GM21526 (cell line): ENCODE data around the gene ENO2.

Source experiments
- ATAC-seq: cut with Tn5 transposase; IDR thresholded peaks from one replicate; pipeline ENCODE4 v1.9.1; 2021; ENCODE audit warnings: moderate library complexity; ENCODE audit not compliant: unreplicated experiment, low FRiP score

ENO2 gene

GRCh38 chr12:6929466-6930452 is 15.4 kb downstream of the ENO2 start:
- no peak for ATAC-seq

- no peak for ATAC-seq
Measured at GRCh38 chr12:6932766-6933165, 18.4 kb downstream of the ENO2 start.

DNA sequence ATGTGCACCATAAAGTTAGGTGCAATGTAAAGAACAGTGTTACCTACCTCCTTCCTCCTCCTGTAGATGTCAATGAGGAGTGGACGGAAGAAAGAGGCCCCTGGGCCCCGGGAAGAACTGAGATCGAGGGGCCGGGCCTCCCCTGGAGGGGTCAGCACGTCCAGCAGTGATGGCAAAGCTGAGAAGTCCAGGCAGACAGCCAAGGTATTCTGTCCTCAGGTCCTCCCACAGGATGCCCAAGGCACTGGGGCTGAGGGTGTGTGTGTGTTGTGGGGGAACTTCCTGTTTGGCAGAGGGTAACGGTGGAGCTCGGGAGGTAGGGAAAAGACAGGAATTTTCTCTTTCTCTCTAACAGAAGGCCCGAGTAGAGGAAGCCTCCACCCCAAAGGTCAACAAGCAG is 19.7 kb downstream of the ENO2 start:
- ATAC-seq = no peak

GRCh38 chr12:6935371-6936193 is 21.2 kb downstream of the ENO2 start:
- no peak for ATAC-seq

DNA sequence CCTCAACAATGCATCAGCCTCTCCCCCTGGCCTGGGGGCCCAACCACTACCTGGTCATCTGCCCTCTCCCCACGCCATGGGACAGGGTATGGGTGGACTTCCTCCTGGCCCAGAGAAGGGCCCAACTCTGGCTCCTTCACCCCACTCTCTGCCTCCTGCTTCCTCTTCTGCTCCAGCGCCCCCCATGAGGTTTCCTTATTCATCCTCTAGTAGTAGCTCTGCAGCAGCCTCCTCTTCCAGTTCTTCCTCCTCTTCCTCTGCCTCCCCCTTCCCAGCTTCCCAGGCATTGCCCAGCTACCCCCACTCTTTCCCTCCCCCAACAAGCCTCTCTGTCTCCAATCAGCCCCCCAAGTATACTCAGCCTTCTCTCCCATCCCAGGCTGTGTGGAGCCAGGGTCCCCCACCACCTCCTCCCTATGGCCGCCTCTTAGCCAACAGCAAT is 21.8 kb downstream of the ENO2 start:
- ATAC-seq = no peak

DNA sequence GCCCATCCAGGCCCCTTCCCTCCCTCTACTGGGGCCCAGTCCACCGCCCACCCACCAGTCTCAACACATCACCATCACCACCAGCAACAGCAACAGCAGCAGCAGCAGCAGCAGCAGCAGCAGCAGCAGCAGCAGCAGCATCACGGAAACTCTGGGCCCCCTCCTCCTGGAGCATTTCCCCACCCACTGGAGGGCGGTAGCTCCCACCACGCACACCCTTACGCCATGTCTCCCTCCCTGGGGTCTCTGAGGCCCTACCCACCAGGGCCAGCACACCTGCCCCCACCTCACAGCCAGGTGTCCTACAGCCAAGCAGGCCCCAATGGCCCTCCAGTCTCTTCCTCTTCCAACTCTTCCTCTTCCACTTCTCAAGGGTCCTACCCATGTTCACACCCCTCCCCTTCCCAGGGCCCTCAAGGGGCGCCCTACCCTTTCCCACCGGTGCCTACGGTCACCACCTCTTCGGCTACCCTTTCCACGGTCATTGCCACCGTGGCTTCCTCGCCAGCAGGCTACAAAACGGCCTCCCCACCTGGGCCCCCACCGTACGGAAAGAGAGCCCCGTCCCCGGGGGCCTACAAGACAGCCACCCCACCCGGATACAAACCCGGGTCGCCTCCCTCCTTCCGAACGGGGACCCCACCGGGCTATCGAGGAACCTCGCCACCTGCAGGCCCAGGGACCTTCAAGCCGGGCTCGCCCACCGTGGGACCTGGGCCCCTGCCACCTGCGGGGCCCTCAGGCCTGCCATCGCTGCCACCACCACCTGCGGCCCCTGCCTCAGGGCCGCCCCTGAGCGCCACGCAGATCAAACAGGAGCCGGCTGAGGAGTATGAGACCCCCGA is 22.5 kb downstream of the ENO2 start:
- no peak for ATAC-seq

- peak; percentile 74 for ATAC-seq
Measured at GRCh38 chr12:6937481-6938352, 23.3 kb downstream of the ENO2 start.

DNA sequence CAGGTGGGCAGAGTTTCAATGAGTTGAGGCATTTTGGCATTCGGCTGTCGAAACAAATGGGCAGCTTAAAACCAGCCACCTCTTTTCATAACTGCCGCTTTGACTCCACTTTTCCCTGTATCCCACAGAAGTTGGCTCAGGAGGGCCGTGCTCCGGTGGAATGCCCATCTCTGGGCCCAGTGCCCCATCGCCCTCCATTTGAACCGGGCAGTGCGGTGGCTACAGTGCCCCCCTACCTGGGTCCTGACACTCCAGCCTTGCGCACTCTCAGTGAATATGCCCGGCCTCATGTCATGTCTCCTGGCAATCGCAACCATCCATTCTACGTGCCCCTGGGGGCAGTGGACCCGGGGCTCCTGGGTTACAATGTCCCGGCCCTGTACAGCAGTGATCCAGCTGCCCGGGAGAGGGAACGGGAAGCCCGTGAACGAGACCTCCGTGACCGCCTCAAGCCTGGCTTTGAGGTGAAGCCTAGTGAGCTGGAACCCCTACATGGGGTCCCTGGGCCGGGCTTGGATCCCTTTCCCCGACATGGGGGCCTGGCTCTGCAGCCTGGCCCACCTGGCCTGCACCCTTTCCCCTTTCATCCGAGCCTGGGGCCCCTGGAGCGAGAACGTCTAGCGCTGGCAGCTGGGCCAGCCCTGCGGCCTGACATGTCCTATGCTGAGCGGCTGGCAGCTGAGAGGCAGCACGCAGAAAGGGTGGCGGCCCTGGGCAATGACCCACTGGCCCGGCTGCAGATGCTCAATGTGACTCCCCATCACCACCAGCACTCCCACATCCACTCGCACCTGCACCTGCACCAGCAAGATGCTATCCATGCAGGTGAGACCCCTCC is 24.2 kb downstream of the ENO2 start:
- ATAC-seq = no peak

GRCh38 chr12:6939191-6939540 is 24.8 kb downstream of the ENO2 start:
- ATAC-seq = no peak

- no peak for ATAC-seq
Measured at GRCh38 chr12:6941267-6941666, 26.9 kb downstream of the ENO2 start.

GRCh38 chr12:6941782-6942181 is 27.4 kb downstream of the ENO2 start:
- no peak for ATAC-seq

DNA sequence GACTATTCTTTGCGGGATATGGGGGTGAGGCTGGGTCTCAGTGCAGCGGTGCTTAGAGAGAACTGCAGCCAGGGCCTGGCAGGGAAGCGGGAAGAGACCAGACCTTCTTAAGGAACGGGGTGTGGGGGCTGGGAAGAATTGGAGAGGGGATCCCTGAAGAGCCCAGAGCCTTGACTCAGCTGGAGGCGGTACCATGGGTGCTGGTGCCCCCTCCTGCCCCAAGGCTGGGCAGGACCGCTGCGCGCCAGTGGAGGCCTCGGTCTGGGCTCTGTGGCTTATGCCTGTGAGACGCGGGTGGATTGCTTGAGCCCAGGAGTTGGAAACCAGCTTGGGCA is 27.9 kb downstream of the ENO2 start:
- ATAC-seq = no peak

GRCh38 chr12:6943389-6943721 is 29.0 kb downstream of the ENO2 start:
- ATAC-seq = peak; percentile 25

DNA sequence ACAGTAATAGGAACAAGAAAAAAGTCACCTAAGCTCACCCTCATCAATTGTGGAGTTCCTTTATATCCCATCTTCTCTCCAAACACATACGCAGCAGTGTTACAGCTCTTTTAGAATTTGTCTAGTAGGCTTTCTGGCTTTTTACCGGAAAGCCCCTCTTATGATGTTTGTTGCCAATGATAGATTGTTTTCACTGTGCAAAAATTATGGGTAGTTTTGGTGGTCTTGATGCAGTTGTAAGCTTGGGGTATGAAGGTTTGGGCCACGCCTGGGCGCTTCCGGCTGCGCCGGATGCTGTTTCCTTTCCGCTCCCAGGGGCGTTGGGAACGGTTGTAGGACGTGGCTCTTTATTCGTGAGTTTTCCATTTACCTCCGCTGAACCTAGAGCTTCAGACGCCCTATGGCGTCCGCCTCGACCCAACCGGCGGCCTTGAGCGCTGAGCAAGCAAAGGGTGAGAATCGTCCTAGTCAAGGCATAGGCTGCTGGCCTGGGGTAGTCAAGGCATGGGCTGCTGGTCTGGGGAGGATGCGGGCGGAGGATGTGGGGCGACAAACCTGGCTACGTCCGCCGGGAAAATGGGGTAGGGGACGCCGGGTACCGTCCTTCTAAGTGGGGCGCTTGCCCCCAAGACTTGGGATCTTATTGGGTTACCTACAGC is 29.5 kb downstream of the ENO2 start, which contains the start of the genes C12orf57 and RNU7-1:
Gene C12orf57 (plus strand): TSS at position 301 of the 659 bp plus-strand sequence. CDS start 100 bp downstream, at position 401.
Gene RNU7-1 (plus strand): TSS at position 95 of the 659 bp plus-strand sequence.
- ATAC-seq = peak; percentile 23

DNA sequence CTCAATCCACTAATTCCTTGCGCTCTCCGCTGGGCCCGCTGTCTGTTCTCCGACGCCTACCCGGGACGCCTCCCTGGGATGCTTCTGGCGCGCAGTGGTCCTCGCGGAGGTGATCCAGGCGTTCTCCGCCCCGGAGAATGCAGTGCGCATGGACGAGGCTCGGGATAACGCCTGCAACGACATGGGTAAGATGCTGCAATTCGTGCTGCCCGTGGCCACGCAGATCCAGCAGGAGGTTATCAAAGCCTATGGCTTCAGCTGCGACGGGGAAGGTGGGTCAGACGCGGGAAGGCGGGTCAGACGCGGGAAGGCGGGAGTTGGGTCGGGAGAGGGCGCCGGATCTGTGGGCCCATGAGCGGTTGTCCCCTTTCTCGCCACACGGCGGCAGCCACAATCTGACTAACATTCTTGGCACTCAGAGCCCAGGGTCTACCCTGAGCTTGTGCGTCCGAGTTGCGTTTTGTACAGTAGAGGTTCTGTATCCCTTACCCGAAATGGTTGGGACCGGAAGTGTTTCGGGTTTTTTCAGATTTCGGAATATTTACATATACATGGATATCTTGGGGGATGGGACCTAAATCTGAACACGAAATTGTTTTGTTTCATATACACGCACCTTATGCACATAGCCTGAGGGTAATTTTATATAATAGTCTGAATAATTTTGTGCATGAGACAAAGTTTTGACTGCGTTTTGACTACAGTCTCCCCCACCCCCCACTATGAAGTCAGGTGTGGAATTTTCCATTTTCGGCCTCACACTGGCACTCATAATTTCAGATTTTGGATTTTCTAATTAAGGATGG is 30.2 kb downstream of the ENO2 start:
- ATAC-seq = peak; percentile 47

DNA sequence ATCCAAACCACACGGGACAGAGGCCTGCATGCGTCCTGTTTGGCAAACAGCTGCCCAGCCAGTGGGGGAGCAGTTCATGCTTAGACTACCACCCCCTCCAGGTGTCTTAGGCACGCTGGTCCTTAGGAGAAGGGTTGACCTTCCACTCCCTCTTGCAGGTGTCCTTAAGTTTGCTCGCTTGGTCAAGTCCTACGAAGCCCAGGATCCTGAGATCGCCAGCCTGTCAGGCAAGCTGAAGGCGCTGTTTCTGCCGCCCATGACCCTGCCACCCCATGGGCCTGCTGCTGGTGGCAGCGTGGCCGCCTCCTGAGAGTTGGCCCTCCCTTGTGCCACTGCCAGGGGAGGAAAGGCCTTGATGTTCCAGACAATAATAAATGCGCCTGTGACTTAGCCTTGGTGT is 31.2 kb downstream of the ENO2 start:
- no peak for ATAC-seq
